ENCODE measurements around the gene DVL1. TPM values are rescaled to one million over a fixed set of nuclear protein-coding genes. Genes with fewer than 3 reads are reported as not detected.

DVL1 gene
- total RNA-seq, 1 experiment from 2014 or later: 83.9 TPM

DNA sequence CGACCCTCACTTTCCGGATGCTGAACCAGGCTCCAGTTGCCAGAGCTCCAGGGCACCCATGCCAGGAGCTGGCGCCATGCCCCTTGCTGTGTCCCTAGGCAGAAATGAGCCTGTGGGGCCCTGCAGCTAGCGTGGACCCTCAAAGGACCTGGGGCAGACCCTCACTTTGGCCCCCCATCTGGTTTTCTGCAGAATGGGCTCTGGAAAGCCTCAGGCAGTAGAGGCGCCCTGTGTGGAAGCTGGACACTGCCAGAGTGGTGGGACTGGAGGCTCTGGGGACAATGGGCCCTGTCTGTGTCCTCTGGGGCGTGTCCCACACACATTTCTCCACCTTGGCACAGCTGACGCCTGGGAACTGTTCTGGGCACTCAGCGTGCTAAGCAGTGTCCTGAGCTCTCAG is 32.1 kb upstream of the DVL1 start:
- Mint-ChIP-seq H3K36me3 (ENCODE audit: insufficient read depth, unreplicated experiment) (peaks cover 13% of the 10 kb centered on the region), H3K4me3 (ENCODE audit: low read depth, unreplicated experiment) (no peak overlapping the region), H3K9me3 (ENCODE audit: low read depth, unreplicated experiment) (no peaks in the 10 kb centered on the region), H3K4me1 (ENCODE audit: low read depth, unreplicated experiment) (no peaks in the 10 kb centered on the region), H3K27me3 (ENCODE audit: unreplicated experiment) (no peaks in the 10 kb centered on the region), H3K27ac (ENCODE audit: unreplicated experiment) (no peak overlapping the region)
- no peak for DNase-seq
- no peak for TF ChIP-seq CTCF (IDR thresholded peaks at IDR 0.05; ENCODE audit: unreplicated experiment)
- no TSS peak for BruUV-seq (replicated peaks)
- CTCF ChIA-PET: no interaction called here
- intact Hi-C loops (cut with micrococcal nuclease; ENCODE audit: unreplicated experiment): no loop called here

- TF ChIP-seq CTCF (IDR thresholded peaks at IDR 0.05; ENCODE audit: unreplicated experiment): no peak
- BruUV-seq (replicated peaks): no TSS peak
- H3K9me3 Mint-ChIP-seq (ENCODE audit: low read depth, unreplicated experiment): no peaks in the 10 kb centered on the region
- H3K27ac Mint-ChIP-seq (ENCODE audit: unreplicated experiment): no peak overlapping the region
- no peak overlapping the region for H3K4me3 Mint-ChIP-seq (ENCODE audit: low read depth, unreplicated experiment)
- no peaks in the 10 kb centered on the region for H3K27me3 Mint-ChIP-seq (ENCODE audit: unreplicated experiment)
- H3K4me1 Mint-ChIP-seq (ENCODE audit: low read depth, unreplicated experiment): no peaks in the 10 kb centered on the region
- CTCF ChIA-PET: no interaction called here
- intact Hi-C loops (cut with micrococcal nuclease; ENCODE audit: unreplicated experiment): no loop called here
- H3K36me3 Mint-ChIP-seq (ENCODE audit: insufficient read depth, unreplicated experiment): peaks cover 8% of the 10 kb centered on the region
- DNase-seq: no peak
These were observed 31.6 kb upstream of the DVL1 start for GRCh38 chr1:1380860-1381259.

- Mint-ChIP-seq H3K27me3 (ENCODE audit: unreplicated experiment) (no peaks in the 10 kb centered on the region), H3K36me3 (ENCODE audit: insufficient read depth, unreplicated experiment) (peaks cover 24% of the 10 kb centered on the region), H3K9me3 (ENCODE audit: low read depth, unreplicated experiment) (no peaks in the 10 kb centered on the region), H3K4me3 (ENCODE audit: low read depth, unreplicated experiment) (no peak overlapping the region), H3K27ac (ENCODE audit: unreplicated experiment) (no peak overlapping the region), H3K4me1 (ENCODE audit: low read depth, unreplicated experiment) (no peaks in the 10 kb centered on the region)
- BruUV-seq (replicated peaks): no TSS peak
- no peak for TF ChIP-seq CTCF (IDR thresholded peaks at IDR 0.05; ENCODE audit: unreplicated experiment)
- intact Hi-C loops (cut with micrococcal nuclease; ENCODE audit: unreplicated experiment): no loop called here
- CTCF ChIA-PET: no interaction called here
- DNase-seq: no peak
These were observed 28.5 kb upstream of the DVL1 start for GRCh38 chr1:1377540-1378205.

GRCh38 chr1:1376551-1377226 is 27.5 kb upstream of the DVL1 start:
- H3K36me3 Mint-ChIP-seq (ENCODE audit: insufficient read depth, unreplicated experiment): peaks cover 24% of the 10 kb centered on the region
- CTCF ChIA-PET: no interaction called here
- no peaks in the 10 kb centered on the region for H3K4me1 Mint-ChIP-seq (ENCODE audit: low read depth, unreplicated experiment)
- intact Hi-C loops (cut with micrococcal nuclease; ENCODE audit: unreplicated experiment): no loop called here
- DNase-seq: no peak
- peak overlapping the region; percentile 75 for H3K4me3 Mint-ChIP-seq (ENCODE audit: low read depth, unreplicated experiment)
- no peaks in the 10 kb centered on the region for H3K9me3 Mint-ChIP-seq (ENCODE audit: low read depth, unreplicated experiment)
- BruUV-seq (replicated peaks): no TSS peak
- H3K27ac Mint-ChIP-seq (ENCODE audit: unreplicated experiment): no peak overlapping the region
- no peak for TF ChIP-seq CTCF (IDR thresholded peaks at IDR 0.05; ENCODE audit: unreplicated experiment)
- H3K27me3 Mint-ChIP-seq (ENCODE audit: unreplicated experiment): no peaks in the 10 kb centered on the region
